ENCODE data around the gene METTL2B.
"Not testable (repeated sequence)": the region's sequence is repeated elsewhere in the genome, so short reads cannot be mapped to it uniquely, and the experiment has no call there.

The METTL2B gene

GRCh38 chr7:128523932-128524524, 47.5 kb downstream of the METTL2B start:
- DNase-seq (ENCODE audit: low read depth, low spot score), result not testable (repeated sequence)

- DNase-seq (ENCODE audit: low read depth, low spot score), result not testable (repeated sequence)
Observed at GRCh38 chr7:128525584-128525983, 49.0 kb downstream of the METTL2B start.

GRCh38 chr7:128526062-128526466, 49.5 kb downstream of the METTL2B start:
- not testable (repeated sequence) for DNase-seq (ENCODE audit: low read depth, low spot score)

- not testable (repeated sequence) for DNase-seq (ENCODE audit: low read depth, low spot score)
Observed at GRCh38 chr7:128529191-128529590, 52.6 kb downstream of the METTL2B start.

GRCh38 chr7:128530121-128530854, 53.7 kb downstream of the METTL2B start:
- not testable (repeated sequence) for DNase-seq (ENCODE audit: low read depth, low spot score)

GRCh38 chr7:128530855-128531104, 54.2 kb downstream of the METTL2B start:
- DNase-seq (ENCODE audit: low read depth, low spot score), result no peak

GRCh38 chr7:128531105-128531954, 54.8 kb downstream of the METTL2B start:
- DNase-seq (ENCODE audit: low read depth, low spot score), result peak; percentile 28

- not testable (repeated sequence) for DNase-seq (ENCODE audit: low read depth, low spot score)
Observed at GRCh38 chr7:128531955-128532478, 55.5 kb downstream of the METTL2B start.

- DNase-seq (ENCODE audit: low read depth, low spot score), result not testable (repeated sequence)
Observed at GRCh38 chr7:128532956-128533355, 56.4 kb downstream of the METTL2B start.

- not testable (repeated sequence) for DNase-seq (ENCODE audit: low read depth, low spot score)
Observed at GRCh38 chr7:128537410-128537809, 60.9 kb downstream of the METTL2B start.

- not testable (repeated sequence) for DNase-seq (ENCODE audit: low read depth, low spot score)
Observed at GRCh38 chr7:128542530-128542929, 66.0 kb downstream of the METTL2B start.

GRCh38 chr7:128543300-128543699, 66.8 kb downstream of the METTL2B start:
- DNase-seq (ENCODE audit: low read depth, low spot score), result not testable (repeated sequence)

- not testable (repeated sequence) for DNase-seq (ENCODE audit: low read depth, low spot score)
Observed at GRCh38 chr7:128546319-128546851, 69.8 kb downstream of the METTL2B start.

GRCh38 chr7:128550920-128551319, 74.4 kb downstream of the METTL2B start:
- no peak for DNase-seq (ENCODE audit: low read depth, low spot score)

- DNase-seq (ENCODE audit: low read depth, low spot score), result not testable (repeated sequence)
Observed at GRCh38 chr7:128554394-128554793, 77.8 kb downstream of the METTL2B start.

All from iPS DF 19.7 (cell line).